Measurements from ENCODE around the gene NPAS3.

- TF ChIP-seq, protein P1, sequence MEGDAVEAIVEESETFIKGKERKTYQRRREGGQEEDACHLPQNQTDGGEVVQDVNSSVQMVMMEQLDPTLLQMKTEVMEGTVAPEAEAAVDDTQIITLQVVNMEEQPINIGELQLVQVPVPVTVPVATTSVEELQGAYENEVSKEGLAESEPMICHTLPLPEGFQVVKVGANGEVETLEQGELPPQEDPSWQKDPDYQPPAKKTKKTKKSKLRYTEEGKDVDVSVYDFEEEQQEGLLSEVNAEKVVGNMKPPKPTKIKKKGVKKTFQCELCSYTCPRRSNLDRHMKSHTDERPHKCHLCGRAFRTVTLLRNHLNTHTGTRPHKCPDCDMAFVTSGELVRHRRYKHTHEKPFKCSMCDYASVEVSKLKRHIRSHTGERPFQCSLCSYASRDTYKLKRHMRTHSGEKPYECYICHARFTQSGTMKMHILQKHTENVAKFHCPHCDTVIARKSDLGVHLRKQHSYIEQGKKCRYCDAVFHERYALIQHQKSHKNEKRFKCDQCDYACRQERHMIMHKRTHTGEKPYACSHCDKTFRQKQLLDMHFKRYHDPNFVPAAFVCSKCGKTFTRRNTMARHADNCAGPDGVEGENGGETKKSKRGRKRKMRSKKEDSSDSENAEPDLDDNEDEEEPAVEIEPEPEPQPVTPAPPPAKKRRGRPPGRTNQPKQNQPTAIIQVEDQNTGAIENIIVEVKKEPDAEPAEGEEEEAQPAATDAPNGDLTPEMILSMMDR (IDR thresholded peaks at IDR 0.05) = no peak
- no peak for TF ChIP-seq POLR2A (IDR thresholded peaks at IDR 0.05)
- no peak for TF ChIP-seq EP300 (IDR thresholded peaks at IDR 0.05)
Measured at GRCh38 chr14:33393231-33393894, 454.7 kb downstream of the NPAS3 start.

All from tibial nerve (tissue), 4 donors.